Neural cell (in vitro differentiated cells): ENCODE measurements around the gene TMEM240. TPM values are rescaled to one million over a fixed set of nuclear protein-coding genes. Genes with fewer than 3 reads are reported as not detected.

Experiments used
- H2AFZ ChIP-seq: fragments of 200-600, 300-800 bp; sonication (generic), shearing (Covaris generic); 2 replicates; pipeline ENCODE4 v1.6.0; 2014; ENCODE audit warnings: low read depth, mild to moderate bottlenecking, antibody characterized with exemption, low read length, moderate library complexity
- H3F3A ChIP-seq: fragments of 200-600 bp; shearing (Covaris generic); 2 replicates; pipeline ENCODE4 v1.6.1; 2016; ENCODE audit warnings: mild to moderate bottlenecking, moderate library complexity, mixed read lengths, antibody characterized with exemption, low read length; ENCODE audit not compliant: insufficient read depth, poor library complexity, severe bottlenecking
- H3K27ac ChIP-seq: fragments of 200-600, 300-800 bp; sonication (generic), shearing (Covaris generic); 2 replicates; pipeline ENCODE4 v1.5.1; 2014; ENCODE audit warnings: mild to moderate bottlenecking, low read length, moderate library complexity
- H3K27me3 ChIP-seq: fragments of 300-800, 200-600 bp; sonication (generic), shearing (Covaris generic); 2 replicates; pipeline ENCODE4 v1.6.0; 2014; ENCODE audit warnings: mild to moderate bottlenecking, low read depth, low read length, moderate library complexity; ENCODE audit not compliant: insufficient read depth
- H3K36me3 ChIP-seq: fragments of 300-800, 200-600 bp; sonication (generic), shearing (Covaris generic); 2 replicates; pipeline ENCODE4 v1.5.1; 2014; ENCODE audit warnings: mild to moderate bottlenecking, antibody characterized with exemption, low read length, moderate library complexity; ENCODE audit not compliant: insufficient read depth
- H3K4me2 ChIP-seq: fragments of 300-800, 200-600 bp; sonication (generic), shearing (Covaris generic); 2 replicates; pipeline ENCODE4 v1.6.0; 2014; ENCODE audit warnings: mild to moderate bottlenecking, low read length
- H3K4me3 ChIP-seq: fragments of 300-800, 200-600 bp; sonication (generic), shearing (Covaris generic); 2 replicates; pipeline ENCODE4 v1.5.1; 2014; ENCODE audit warnings: mild to moderate bottlenecking, low read length, moderate library complexity
- H3K79me2 ChIP-seq: fragments of 200-600 bp; shearing (Covaris generic); replicated peaks from 2 replicates; pipeline ENCODE4 v1.6.0; 2014; ENCODE audit warnings: mild to moderate bottlenecking, low read length, moderate library complexity; ENCODE audit not compliant: insufficient read depth
- H3K9ac ChIP-seq: fragments of 300-800, 200-600 bp; sonication (generic), shearing (Covaris generic); 2 replicates; pipeline ENCODE4 v1.6.1; 2016; ENCODE audit warnings: mild to moderate bottlenecking, low read length, mixed read lengths
- H3K9me2 ChIP-seq: fragments of 200-600 bp; shearing (Covaris generic); 2 replicates; pipeline ENCODE4 v1.6.1; 2016; ENCODE audit warnings: mild to moderate bottlenecking, low read length, mixed read lengths; ENCODE audit not compliant: insufficient read depth
- H3K9me3 ChIP-seq: fragments of 200-600, 300-800 bp; sonication (generic), shearing (Covaris generic); 2 replicates; pipeline ENCODE4 v1.6.1; 2016; ENCODE audit warnings: mild to moderate bottlenecking, mixed run types, low read length, moderate library complexity, mixed read lengths
- H4K20me1 ChIP-seq: fragments of 200-600 bp; shearing (Covaris generic); 2 replicates; pipeline ENCODE4 v1.6.1; 2016; ENCODE audit warnings: mild to moderate bottlenecking, mixed run types; ENCODE audit not compliant: insufficient read depth
- EP300 ChIP-seq: fragments of 450-650 bp; conservative IDR thresholded peaks from 2 replicates; pipeline ENCODE4 v1.6.1; 2014; ENCODE audit warnings: antibody characterized with exemption, mild to moderate bottlenecking, moderate library complexity; ENCODE audit not compliant: poor library complexity, severe bottlenecking
- EZH2 ChIP-seq: fragments of 200-600, 300-800 bp; shearing (Covaris generic), sonication (generic); IDR thresholded peaks from 2 replicates; pipeline ENCODE4 v1.6.1; 2014; ENCODE audit warnings: antibody characterized with exemption, low read length, borderline replicate concordance, mild to moderate bottlenecking; ENCODE audit not compliant: insufficient read depth, poor library complexity, severe bottlenecking
- MXI1 ChIP-seq: fragments of 450-650 bp; conservative IDR thresholded peaks from 2 replicates; pipeline ENCODE4 v1.6.1; 2014; ENCODE audit warnings: antibody characterized with exemption, mild to moderate bottlenecking; ENCODE audit not compliant: poor library complexity, severe bottlenecking
- POLR2AphosphoS5 ChIP-seq: IDR thresholded peaks from 2 replicates; pipeline ENCODE4 v1.6.1; 2012
- RAD21 ChIP-seq: fragments of 450-650 bp; conservative IDR thresholded peaks from 2 replicates; pipeline ENCODE4 v1.6.1; 2014; ENCODE audit warnings: antibody characterized with exemption, mild to moderate bottlenecking, moderate library complexity
- SMC3 ChIP-seq: fragments of 450-650 bp; conservative IDR thresholded peaks from 2 replicates; pipeline ENCODE4 v1.6.1; 2014; ENCODE audit warnings: antibody characterized with exemption, mild to moderate bottlenecking, moderate library complexity; ENCODE audit not compliant: poor library complexity
- TAF1 ChIP-seq: IDR thresholded peaks from 2 replicates; pipeline ENCODE4 v1.6.1; 2012; ENCODE audit warnings: low read depth
- polyA plus RNA-seq: library from polyadenylated mRNA; depleted of rRNA; stranded (reverse); fragments of >200 nt; gene quantifications from 2 replicates; pipeline ENCODE4 v1.2.3, GENCODE V29; 2014
- TF ChIP-seq, protein P1 (sequence below): IDR thresholded peaks from 2 replicates; pipeline ENCODE4 v1.6.1; 2012; ENCODE audit warnings: borderline replicate concordance
- TF ChIP-seq, protein P2 (sequence below): fragments of 450-650 bp; IDR thresholded peaks from 2 replicates; pipeline ENCODE4 v1.5.1; 2014; ENCODE audit warnings: antibody characterized with exemption, mild to moderate bottlenecking, moderate library complexity; ENCODE audit not compliant: poor library complexity, severe bottlenecking

The TMEM240 gene
- polyA plus RNA-seq, 1 donor from 2014 or later, result 46.7 TPM

DNA sequence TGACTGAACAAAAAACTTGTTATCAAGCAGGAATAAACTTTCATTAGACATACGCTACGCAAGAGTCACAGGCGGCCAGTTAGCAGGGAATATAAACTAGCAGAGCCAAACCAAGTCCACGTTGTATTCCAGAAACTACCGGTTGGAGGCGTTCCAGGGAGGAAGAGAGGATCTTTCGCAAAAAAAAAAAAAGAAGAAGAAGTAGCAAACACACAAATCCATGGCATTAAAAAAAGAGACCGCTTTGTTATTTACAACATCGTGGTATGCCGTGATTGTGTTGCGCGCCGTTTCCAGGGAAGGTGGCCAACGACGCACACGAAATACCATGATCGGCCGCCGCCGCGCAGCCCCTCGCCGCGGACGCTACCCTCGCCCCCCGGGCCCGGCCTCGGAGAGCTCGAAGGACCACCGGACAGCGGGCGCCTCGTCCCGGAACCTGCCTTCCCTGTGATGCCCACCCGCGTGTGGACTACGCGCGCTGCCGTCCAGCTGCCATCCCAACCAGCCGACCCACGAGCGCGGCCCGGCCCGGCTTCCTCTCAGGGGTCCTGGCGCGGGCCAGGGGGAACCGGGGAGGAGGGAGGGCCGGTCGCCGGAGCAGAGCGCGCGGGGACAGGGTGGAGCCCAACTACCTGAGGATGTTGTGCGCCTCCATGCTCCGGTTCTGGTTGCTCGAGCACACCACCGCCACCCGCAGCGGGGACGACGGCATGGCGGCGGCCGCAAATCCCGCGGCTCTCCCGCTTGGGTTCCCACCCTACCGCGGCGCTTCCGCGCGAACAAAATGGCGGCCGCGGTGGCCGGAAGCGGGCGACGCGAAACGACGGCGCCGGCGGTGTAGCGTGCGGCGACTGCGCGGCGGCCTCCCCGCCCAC lies 33.7 kb upstream of the TMEM240 start:
- TF ChIP-seq, protein P1, sequence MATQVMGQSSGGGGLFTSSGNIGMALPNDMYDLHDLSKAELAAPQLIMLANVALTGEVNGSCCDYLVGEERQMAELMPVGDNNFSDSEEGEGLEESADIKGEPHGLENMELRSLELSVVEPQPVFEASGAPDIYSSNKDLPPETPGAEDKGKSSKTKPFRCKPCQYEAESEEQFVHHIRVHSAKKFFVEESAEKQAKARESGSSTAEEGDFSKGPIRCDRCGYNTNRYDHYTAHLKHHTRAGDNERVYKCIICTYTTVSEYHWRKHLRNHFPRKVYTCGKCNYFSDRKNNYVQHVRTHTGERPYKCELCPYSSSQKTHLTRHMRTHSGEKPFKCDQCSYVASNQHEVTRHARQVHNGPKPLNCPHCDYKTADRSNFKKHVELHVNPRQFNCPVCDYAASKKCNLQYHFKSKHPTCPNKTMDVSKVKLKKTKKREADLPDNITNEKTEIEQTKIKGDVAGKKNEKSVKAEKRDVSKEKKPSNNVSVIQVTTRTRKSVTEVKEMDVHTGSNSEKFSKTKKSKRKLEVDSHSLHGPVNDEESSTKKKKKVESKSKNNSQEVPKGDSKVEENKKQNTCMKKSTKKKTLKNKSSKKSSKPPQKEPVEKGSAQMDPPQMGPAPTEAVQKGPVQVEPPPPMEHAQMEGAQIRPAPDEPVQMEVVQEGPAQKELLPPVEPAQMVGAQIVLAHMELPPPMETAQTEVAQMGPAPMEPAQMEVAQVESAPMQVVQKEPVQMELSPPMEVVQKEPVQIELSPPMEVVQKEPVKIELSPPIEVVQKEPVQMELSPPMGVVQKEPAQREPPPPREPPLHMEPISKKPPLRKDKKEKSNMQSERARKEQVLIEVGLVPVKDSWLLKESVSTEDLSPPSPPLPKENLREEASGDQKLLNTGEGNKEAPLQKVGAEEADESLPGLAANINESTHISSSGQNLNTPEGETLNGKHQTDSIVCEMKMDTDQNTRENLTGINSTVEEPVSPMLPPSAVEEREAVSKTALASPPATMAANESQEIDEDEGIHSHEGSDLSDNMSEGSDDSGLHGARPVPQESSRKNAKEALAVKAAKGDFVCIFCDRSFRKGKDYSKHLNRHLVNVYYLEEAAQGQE, result peak; percentile 62
- TF ChIP-seq MXI1 (no peak), EZH2 (no peak), EP300 (no peak), TAF1 (peak; percentile 28), SMC3 (peak; percentile 54), POLR2AphosphoS5 (no peak), RAD21 (peak; percentile 39)
- TF ChIP-seq, protein P2, sequence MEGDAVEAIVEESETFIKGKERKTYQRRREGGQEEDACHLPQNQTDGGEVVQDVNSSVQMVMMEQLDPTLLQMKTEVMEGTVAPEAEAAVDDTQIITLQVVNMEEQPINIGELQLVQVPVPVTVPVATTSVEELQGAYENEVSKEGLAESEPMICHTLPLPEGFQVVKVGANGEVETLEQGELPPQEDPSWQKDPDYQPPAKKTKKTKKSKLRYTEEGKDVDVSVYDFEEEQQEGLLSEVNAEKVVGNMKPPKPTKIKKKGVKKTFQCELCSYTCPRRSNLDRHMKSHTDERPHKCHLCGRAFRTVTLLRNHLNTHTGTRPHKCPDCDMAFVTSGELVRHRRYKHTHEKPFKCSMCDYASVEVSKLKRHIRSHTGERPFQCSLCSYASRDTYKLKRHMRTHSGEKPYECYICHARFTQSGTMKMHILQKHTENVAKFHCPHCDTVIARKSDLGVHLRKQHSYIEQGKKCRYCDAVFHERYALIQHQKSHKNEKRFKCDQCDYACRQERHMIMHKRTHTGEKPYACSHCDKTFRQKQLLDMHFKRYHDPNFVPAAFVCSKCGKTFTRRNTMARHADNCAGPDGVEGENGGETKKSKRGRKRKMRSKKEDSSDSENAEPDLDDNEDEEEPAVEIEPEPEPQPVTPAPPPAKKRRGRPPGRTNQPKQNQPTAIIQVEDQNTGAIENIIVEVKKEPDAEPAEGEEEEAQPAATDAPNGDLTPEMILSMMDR, result peak; percentile 64
- peak overlapping the region; percentile 56 for H2AFZ ChIP-seq

DNA sequence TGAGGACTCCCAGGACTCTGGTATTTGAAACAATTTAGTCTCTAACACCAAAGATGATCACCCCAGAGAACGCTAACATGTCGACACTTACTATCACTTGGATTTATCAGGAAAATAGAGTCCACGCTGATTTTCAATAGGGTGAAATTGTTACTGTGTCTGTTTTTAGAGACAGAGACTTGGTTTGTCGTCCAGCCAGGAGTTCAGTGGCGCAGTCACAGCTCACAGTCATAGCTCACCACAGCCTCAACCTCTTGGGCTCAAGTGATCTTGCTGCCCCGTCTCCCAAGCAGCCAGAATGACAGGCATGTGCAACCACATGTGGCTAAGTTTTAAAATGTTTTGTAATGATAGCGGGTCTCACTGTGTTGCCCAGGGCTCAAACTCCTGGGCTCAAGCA lies 28.9 kb upstream of the TMEM240 start:
- Histone ChIP-seq H3K4me2 (no peak overlapping the region), H3K9me2 (no peaks in the 10 kb centered on the region), H3K9me3 (no peaks in the 10 kb centered on the region), H3K27ac (no peak overlapping the region), H3F3A (no peaks in the 10 kb centered on the region), H4K20me1 (peaks cover 8% of the 10 kb centered on the region), H3K79me2 (peaks cover 77% of the 10 kb centered on the region), H3K36me3 (peaks cover 4% of the 10 kb centered on the region), H2AFZ (no peak overlapping the region), H3K27me3 (no peaks in the 10 kb centered on the region), H3K4me3 (no peak overlapping the region), H3K9ac (no peak overlapping the region)
- TF ChIP-seq, protein P2, result no peak
- TF ChIP-seq EP300 (no peak), MXI1 (no peak), SMC3 (no peak), RAD21 (no peak), POLR2AphosphoS5 (no peak), TAF1 (no peak), EZH2 (no peak)
- TF ChIP-seq, protein P1, result no peak

More for the DNA sequence above, 33.7 kb upstream of the TMEM240 start:
- H3F3A ChIP-seq, result no peaks in the 10 kb centered on the region
- peak overlapping the region; percentile 90 for H3K27ac ChIP-seq
- H3K9ac ChIP-seq, result peak overlapping the region; percentile 93
- H3K4me3 ChIP-seq, result peak overlapping the region; percentile 100
- no peaks in the 10 kb centered on the region for H3K9me2 ChIP-seq
- peaks cover 38% of the 10 kb centered on the region for H3K79me2 ChIP-seq
- H3K36me3 ChIP-seq, result no peaks in the 10 kb centered on the region
- H3K27me3 ChIP-seq, result no peaks in the 10 kb centered on the region
- H3K4me2 ChIP-seq, result peak overlapping the region; percentile 50
- H3K9me3 ChIP-seq, result no peaks in the 10 kb centered on the region
- H4K20me1 ChIP-seq, result peaks cover 8% of the 10 kb centered on the region
